ENCODE data around the gene AGAP1.

AGAP1 gene

DNA sequence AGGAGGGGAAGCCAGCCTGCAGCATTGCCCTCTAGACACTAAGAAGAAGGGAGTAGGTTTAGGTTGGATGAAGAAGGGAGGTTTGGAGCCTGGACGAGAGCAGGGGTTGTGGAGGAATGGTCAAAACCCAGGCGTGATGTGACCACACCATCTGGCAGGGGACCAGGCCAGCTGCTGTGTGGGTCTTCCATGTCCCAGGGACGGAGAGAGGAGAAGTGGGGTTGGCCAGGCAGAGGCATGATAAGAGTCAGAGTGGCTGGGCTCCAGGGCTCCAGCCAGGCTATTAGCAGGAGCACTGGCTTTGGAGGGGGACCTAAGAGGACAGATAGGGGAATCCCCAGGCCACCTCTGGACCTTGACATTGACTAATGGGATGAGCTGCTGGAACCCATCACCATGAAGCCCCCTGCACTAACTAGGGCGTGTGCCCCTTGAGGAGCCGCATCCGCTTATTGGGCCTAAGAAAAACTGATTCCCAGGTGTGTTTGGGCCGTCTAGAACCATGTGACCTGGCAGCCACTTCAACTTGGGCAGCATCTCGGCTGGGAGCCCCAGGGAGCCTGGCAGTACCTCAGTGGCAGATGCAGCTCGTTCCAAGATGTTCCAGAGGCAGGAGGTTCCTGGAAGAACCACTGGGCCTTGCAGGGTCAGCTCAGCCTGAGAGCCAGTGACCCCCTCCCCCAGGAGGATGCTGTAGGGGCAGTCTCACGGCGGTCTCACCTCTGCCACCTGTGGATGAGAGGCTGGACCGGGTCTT, 235.1 kb downstream of the AGAP1 start:
- peaks cover 0 to 6% of the 10 kb centered on the region in 2 donors for H3K4me1 ChIP-seq (ENCODE audit: control insufficient read depth in 1 of 2, insufficient read depth in 2 of 2, low read length in 2 of 2)
- H3K9me3 ChIP-seq (ENCODE audit: control insufficient read depth in 1 of 2, low read length in 2 of 2) = no peaks in the 10 kb centered on the region
- H3K9ac ChIP-seq (ENCODE audit: low read depth in 1 of 2, low read length in 2 of 2) = no peak overlapping the region
- no peak overlapping the region for H3K4me3 ChIP-seq (ENCODE audit: low read depth in 1 of 2, low read length in 2 of 2)
- no peak overlapping the region for H3K27ac ChIP-seq (ENCODE audit: low read depth, low read length)
- H3K36me3 ChIP-seq (ENCODE audit: control insufficient read depth in 1 of 2, insufficient read depth in 2 of 2, low read length in 2 of 2) = peaks cover 0 to 3% of the 10 kb centered on the region in 2 donors
- no peaks in the 10 kb centered on the region for H3K27me3 ChIP-seq (ENCODE audit: control insufficient read depth in 1 of 2, insufficient read depth in 2 of 2, low read length in 2 of 2)

DNA sequence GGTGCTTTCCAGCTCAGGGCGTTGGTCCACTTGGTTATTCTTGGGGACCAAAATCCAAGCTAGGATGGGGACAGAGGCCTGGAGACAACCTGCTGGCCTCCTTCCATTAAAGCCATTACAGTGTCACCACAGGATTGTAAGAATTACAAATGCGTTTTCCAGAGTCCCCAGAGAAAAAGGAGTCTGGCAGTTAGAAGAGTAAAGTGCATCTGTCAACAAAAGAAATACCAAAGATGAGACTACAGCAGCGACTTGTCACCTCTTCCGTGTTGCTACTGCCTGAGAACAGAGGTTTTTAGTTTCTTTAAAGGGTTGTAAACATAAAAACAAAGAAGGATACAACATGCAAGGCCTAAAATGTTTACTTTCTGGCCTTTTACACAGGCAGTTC, 235.7 kb downstream of the AGAP1 start:
- Histone ChIP-seq H3K9ac (ENCODE audit: low read depth in 1 of 2, low read length in 2 of 2) (no peak overlapping the region), H3K4me1 (ENCODE audit: control insufficient read depth in 1 of 2, insufficient read depth in 2 of 2, low read length in 2 of 2) (peaks cover 0 to under 1% of the 10 kb centered on the region in 2 donors), H3K36me3 (ENCODE audit: control insufficient read depth in 1 of 2, insufficient read depth in 2 of 2, low read length in 2 of 2) (peaks cover 0 to 3% of the 10 kb centered on the region in 2 donors), H3K9me3 (ENCODE audit: control insufficient read depth in 1 of 2, low read length in 2 of 2) (no peaks in the 10 kb centered on the region), H3K27me3 (ENCODE audit: control insufficient read depth in 1 of 2, insufficient read depth in 2 of 2, low read length in 2 of 2) (no peaks in the 10 kb centered on the region), H3K27ac (ENCODE audit: low read depth, low read length) (no peak overlapping the region), H3K4me3 (ENCODE audit: low read depth in 1 of 2, low read length in 2 of 2) (no peak overlapping the region)

DNA sequence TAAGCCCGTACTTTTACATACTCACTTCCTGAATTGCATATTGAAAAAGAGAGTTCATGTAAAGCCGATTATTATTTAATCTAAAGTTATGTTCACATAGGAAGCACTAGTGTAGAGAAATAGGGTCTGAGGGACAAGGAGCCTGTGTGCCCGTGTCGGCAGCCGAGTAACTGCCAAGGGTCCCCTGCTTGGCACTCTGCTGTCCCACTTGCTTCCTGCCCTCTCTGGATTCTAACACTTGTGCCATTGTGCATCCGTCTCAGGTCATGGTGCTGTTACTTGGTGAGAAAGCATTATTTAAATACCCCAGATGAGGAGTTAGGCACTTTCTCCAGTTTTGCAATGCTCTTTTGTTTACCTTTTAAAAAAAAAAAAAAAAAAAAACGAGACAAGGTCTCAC, 236.3 kb downstream of the AGAP1 start:
- H3K9me3 ChIP-seq (ENCODE audit: control insufficient read depth in 1 of 2, low read length in 2 of 2) = no peaks in the 10 kb centered on the region
- no peak overlapping the region for H3K27ac ChIP-seq (ENCODE audit: low read depth, low read length)
- no peaks in the 10 kb centered on the region for H3K4me1 ChIP-seq (ENCODE audit: control insufficient read depth in 1 of 2, insufficient read depth in 2 of 2, low read length in 2 of 2)
- H3K27me3 ChIP-seq (ENCODE audit: control insufficient read depth in 1 of 2, insufficient read depth in 2 of 2, low read length in 2 of 2) = no peaks in the 10 kb centered on the region
- H3K4me3 ChIP-seq (ENCODE audit: low read depth in 1 of 2, low read length in 2 of 2) = no peak overlapping the region
- H3K9ac ChIP-seq (ENCODE audit: low read depth in 1 of 2, low read length in 2 of 2) = no peak overlapping the region
- H3K36me3 ChIP-seq (ENCODE audit: control insufficient read depth in 1 of 2, insufficient read depth in 2 of 2, low read length in 2 of 2) = peaks cover 0 to 3% of the 10 kb centered on the region in 2 donors

GRCh38 chr2:235733761-235734160, 239.9 kb downstream of the AGAP1 start:
- Histone ChIP-seq H3K9ac (ENCODE audit: low read depth in 1 of 2, low read length in 2 of 2) (no peak overlapping the region), H3K27me3 (ENCODE audit: control insufficient read depth in 1 of 2, insufficient read depth in 2 of 2, low read length in 2 of 2) (no peaks in the 10 kb centered on the region), H3K9me3 (ENCODE audit: control insufficient read depth in 1 of 2, low read length in 2 of 2) (no peaks in the 10 kb centered on the region), H3K36me3 (ENCODE audit: control insufficient read depth in 1 of 2, insufficient read depth in 2 of 2, low read length in 2 of 2) (peaks cover 0 to 11% of the 10 kb centered on the region in 2 donors), H3K27ac (ENCODE audit: low read depth, low read length) (no peak overlapping the region), H3K4me3 (ENCODE audit: low read depth in 1 of 2, low read length in 2 of 2) (no peak overlapping the region), H3K4me1 (ENCODE audit: control insufficient read depth in 1 of 2, insufficient read depth in 2 of 2, low read length in 2 of 2) (no peaks in the 10 kb centered on the region)

- Histone ChIP-seq H3K27ac (ENCODE audit: low read depth, low read length) (no peak overlapping the region), H3K9me3 (ENCODE audit: control insufficient read depth in 1 of 2, low read length in 2 of 2) (no peaks in the 10 kb centered on the region)
These were observed 240.3 kb downstream of the AGAP1 start for GRCh38 chr2:235734168-235734567.

GRCh38 chr2:235734688-235735231, 240.9 kb downstream of the AGAP1 start:
- Histone ChIP-seq H3K27ac (ENCODE audit: low read depth, low read length) (no peak overlapping the region), H3K9me3 (ENCODE audit: control insufficient read depth in 1 of 2, low read length in 2 of 2) (no peaks in the 10 kb centered on the region), H3K27me3 (ENCODE audit: control insufficient read depth in 1 of 2, insufficient read depth in 2 of 2, low read length in 2 of 2) (no peaks in the 10 kb centered on the region), H3K4me1 (ENCODE audit: control insufficient read depth in 1 of 2, insufficient read depth in 2 of 2, low read length in 2 of 2) (no peaks in the 10 kb centered on the region), H3K36me3 (ENCODE audit: control insufficient read depth in 1 of 2, insufficient read depth in 2 of 2, low read length in 2 of 2) (peaks cover 0 to 11% of the 10 kb centered on the region in 2 donors), H3K4me3 (ENCODE audit: low read depth in 1 of 2, low read length in 2 of 2) (no peak overlapping the region), H3K9ac (ENCODE audit: low read depth in 1 of 2, low read length in 2 of 2) (no peak overlapping the region)

More at GRCh38 chr2:235734168-235734567, 240.3 kb downstream of the AGAP1 start:
- H3K4me1 ChIP-seq (ENCODE audit: control insufficient read depth in 1 of 2, insufficient read depth in 2 of 2, low read length in 2 of 2) = no peaks in the 10 kb centered on the region
- H3K27me3 ChIP-seq (ENCODE audit: control insufficient read depth in 1 of 2, insufficient read depth in 2 of 2, low read length in 2 of 2) = no peaks in the 10 kb centered on the region
- no peak overlapping the region for H3K9ac ChIP-seq (ENCODE audit: low read depth in 1 of 2, low read length in 2 of 2)
- H3K36me3 ChIP-seq (ENCODE audit: control insufficient read depth in 1 of 2, insufficient read depth in 2 of 2, low read length in 2 of 2) = peaks cover 0 to 11% of the 10 kb centered on the region in 2 donors
- no peak overlapping the region for H3K4me3 ChIP-seq (ENCODE audit: low read depth in 1 of 2, low read length in 2 of 2)

DNA sequence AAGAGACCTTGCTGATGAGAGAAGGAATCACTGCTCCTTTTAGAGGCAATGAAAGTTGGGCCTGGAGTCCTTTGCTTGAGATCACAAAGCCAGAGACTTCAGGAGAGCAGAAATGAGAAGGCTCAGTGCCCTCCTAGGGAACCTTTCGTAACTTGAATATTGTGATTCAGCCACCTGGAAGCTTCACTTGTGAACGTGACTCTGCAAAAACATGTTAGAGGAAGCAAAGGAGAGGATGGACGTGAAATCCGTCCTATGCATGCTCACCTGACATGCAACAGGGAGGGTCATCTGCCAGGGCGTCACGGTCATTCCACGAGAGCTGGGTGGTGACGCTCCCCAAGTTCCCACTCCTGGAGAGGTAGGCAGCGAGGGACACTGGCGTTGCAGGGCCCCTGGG, 243.6 kb downstream of the AGAP1 start:
- peaks cover 5 to 16% of the 10 kb centered on the region in 2 donors for H3K36me3 ChIP-seq (ENCODE audit: control insufficient read depth in 1 of 2, insufficient read depth in 2 of 2, low read length in 2 of 2)
- no peak overlapping the region for H3K4me3 ChIP-seq (ENCODE audit: low read depth in 1 of 2, low read length in 2 of 2)
- H3K4me1 ChIP-seq (ENCODE audit: control insufficient read depth in 1 of 2, insufficient read depth in 2 of 2, low read length in 2 of 2) = no peaks in the 10 kb centered on the region
- no peaks in the 10 kb centered on the region for H3K9me3 ChIP-seq (ENCODE audit: control insufficient read depth in 1 of 2, low read length in 2 of 2)
- H3K27me3 ChIP-seq (ENCODE audit: control insufficient read depth in 1 of 2, insufficient read depth in 2 of 2, low read length in 2 of 2) = no peaks in the 10 kb centered on the region
- no peak overlapping the region for H3K9ac ChIP-seq (ENCODE audit: low read depth in 1 of 2, low read length in 2 of 2)
- H3K27ac ChIP-seq (ENCODE audit: low read depth, low read length) = no peak overlapping the region

DNA sequence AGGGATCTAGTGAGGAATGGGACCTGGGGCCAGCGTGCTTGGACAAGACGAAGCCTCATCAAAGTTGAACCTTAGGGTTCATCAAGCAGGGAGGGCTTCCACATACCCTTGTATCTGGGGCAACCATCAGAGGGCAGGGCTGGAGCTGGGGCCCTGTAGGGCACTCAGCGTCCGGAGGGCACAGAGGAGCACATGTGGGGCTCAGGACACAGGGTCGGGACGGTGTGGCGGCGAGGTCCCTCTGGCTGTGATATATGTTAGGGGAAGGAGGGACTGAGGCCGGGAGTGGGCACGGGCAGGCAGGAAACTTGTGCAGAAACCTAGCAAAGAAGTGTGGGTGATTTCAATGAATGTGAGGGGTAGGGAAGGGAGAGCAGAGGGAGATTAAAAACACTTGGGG, 244.0 kb downstream of the AGAP1 start:
- no peak overlapping the region for H3K9ac ChIP-seq (ENCODE audit: low read depth in 1 of 2, low read length in 2 of 2)
- H3K4me1 ChIP-seq (ENCODE audit: control insufficient read depth in 1 of 2, insufficient read depth in 2 of 2, low read length in 2 of 2) = no peaks in the 10 kb centered on the region
- no peak overlapping the region for H3K4me3 ChIP-seq (ENCODE audit: low read depth in 1 of 2, low read length in 2 of 2)
- H3K27me3 ChIP-seq (ENCODE audit: control insufficient read depth in 1 of 2, insufficient read depth in 2 of 2, low read length in 2 of 2) = no peaks in the 10 kb centered on the region
- H3K27ac ChIP-seq (ENCODE audit: low read depth, low read length) = no peak overlapping the region
- H3K36me3 ChIP-seq (ENCODE audit: control insufficient read depth in 1 of 2, insufficient read depth in 2 of 2, low read length in 2 of 2) = peaks cover 8 to 18% of the 10 kb centered on the region in 2 donors
- no peaks in the 10 kb centered on the region for H3K9me3 ChIP-seq (ENCODE audit: control insufficient read depth in 1 of 2, low read length in 2 of 2)

GRCh38 chr2:235739704-235740415, 246.0 kb downstream of the AGAP1 start:
- Histone ChIP-seq H3K4me1 (ENCODE audit: control insufficient read depth in 1 of 2, insufficient read depth in 2 of 2, low read length in 2 of 2) (no peaks in the 10 kb centered on the region), H3K27me3 (ENCODE audit: control insufficient read depth in 1 of 2, insufficient read depth in 2 of 2, low read length in 2 of 2) (no peaks in the 10 kb centered on the region), H3K9ac (ENCODE audit: low read depth in 1 of 2, low read length in 2 of 2) (no peak overlapping the region), H3K4me3 (ENCODE audit: low read depth in 1 of 2, low read length in 2 of 2) (no peak overlapping the region), H3K27ac (ENCODE audit: low read depth, low read length) (no peak overlapping the region), H3K9me3 (ENCODE audit: control insufficient read depth in 1 of 2, low read length in 2 of 2) (no peaks in the 10 kb centered on the region), H3K36me3 (ENCODE audit: control insufficient read depth in 1 of 2, insufficient read depth in 2 of 2, low read length in 2 of 2) (peaks cover 8 to 27% of the 10 kb centered on the region in 2 donors)

DNA sequence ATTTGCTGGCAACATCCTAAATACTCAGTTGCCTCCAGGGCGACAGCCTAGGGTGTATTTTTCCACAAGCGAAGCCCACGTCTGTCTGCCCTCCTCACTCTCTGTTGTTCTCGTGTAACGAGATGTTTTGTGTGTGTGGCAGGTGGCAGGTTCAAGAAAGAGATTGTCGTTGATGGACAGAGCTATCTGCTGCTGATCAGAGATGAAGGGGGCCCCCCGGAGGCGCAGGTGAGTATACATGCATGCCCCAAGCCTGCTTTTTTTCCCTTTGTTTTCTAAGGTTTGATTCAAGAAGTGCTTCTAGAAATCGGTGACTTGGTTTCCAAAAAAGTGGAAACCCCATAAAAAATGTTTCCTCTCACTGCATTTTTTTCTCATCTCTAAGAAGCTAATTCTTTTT, 247.0 kb downstream of the AGAP1 start:
- H3K27ac ChIP-seq (ENCODE audit: low read depth, low read length) = no peak overlapping the region
- no peak overlapping the region for H3K4me3 ChIP-seq (ENCODE audit: low read depth in 1 of 2, low read length in 2 of 2)
- no peaks in the 10 kb centered on the region for H3K9me3 ChIP-seq (ENCODE audit: control insufficient read depth in 1 of 2, low read length in 2 of 2)
- peaks cover 8 to 33% of the 10 kb centered on the region in 2 donors for H3K36me3 ChIP-seq (ENCODE audit: control insufficient read depth in 1 of 2, insufficient read depth in 2 of 2, low read length in 2 of 2)
- H3K4me1 ChIP-seq (ENCODE audit: control insufficient read depth in 1 of 2, insufficient read depth in 2 of 2, low read length in 2 of 2) = no peaks in the 10 kb centered on the region
- no peaks in the 10 kb centered on the region for H3K27me3 ChIP-seq (ENCODE audit: control insufficient read depth in 1 of 2, insufficient read depth in 2 of 2, low read length in 2 of 2)
- H3K9ac ChIP-seq (ENCODE audit: low read depth in 1 of 2, low read length in 2 of 2) = no peak overlapping the region

Measured in duodenal mucosa (tissue), 2 donors.